NCI-H146 treated with DMSO at 0.1 percent for 48 hours (cell line): ENCODE data around the gene PRSS12.
"Not testable (repeated sequence)": the region's sequence is repeated elsewhere in the genome, so short reads cannot be mapped to it uniquely, and the experiment has no call there.

Source experiments
- DNase-seq: peaks from one replicate; lab custom pipeline; 2025; ENCODE audit not compliant: unreplicated experiment; lab: John Stamatoyannopoulos, UW

PRSS12 gene

DNA sequence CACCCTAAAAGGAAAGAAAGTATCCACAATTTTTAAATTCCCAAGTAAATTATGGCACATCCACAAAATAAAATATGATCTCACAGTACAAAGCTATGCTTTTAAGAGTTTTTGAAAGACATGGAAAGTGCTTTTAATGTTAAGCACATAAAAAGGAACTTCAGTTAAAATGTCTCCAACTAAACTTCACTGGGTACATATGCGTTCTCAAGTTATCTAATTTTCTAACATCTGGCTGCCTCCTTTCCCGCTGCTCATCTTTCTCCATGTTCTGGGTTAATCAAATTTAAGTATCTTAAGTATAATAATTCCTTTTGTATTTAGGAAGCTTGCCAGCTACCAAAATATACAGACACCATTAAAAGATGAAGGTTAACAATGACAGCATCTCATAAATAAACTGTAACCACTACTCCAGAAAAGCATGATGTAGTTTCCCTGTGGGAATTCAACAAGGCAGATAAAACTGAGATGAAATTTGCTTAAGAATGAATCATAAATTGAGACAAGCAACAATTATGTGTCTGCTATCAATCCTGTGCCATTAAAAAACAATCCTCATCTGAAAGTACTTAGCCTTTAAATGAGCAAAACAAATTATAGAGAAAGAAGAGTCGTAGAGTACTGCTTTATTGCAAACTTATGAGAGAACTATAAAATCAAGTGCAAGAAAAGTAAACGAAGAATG, 25.1 kb downstream of the PRSS12 start:
- no peak for DNase-seq

DNA sequence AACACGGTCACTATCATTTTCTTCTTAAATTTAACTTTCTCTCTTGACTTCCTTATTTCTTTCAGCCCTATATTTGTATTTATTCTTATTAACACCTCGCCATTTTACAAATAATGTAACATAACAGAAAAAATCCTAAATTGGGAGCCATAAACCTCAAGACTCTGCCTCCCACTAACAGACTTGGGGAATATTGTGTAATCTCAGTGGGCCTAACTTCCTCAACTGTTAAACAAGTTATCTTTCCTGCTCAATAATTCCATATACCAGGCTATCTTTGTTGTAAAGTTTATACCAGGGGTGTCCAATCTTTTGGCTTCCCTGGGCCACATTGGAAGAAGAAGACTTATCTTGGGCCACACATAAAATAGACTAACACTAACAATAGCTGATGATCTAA, 26.2 kb downstream of the PRSS12 start:
- DNase-seq = no peak

GRCh38 chr4:118325431-118325830, 27.4 kb downstream of the PRSS12 start:
- DNase-seq = no peak

DNA sequence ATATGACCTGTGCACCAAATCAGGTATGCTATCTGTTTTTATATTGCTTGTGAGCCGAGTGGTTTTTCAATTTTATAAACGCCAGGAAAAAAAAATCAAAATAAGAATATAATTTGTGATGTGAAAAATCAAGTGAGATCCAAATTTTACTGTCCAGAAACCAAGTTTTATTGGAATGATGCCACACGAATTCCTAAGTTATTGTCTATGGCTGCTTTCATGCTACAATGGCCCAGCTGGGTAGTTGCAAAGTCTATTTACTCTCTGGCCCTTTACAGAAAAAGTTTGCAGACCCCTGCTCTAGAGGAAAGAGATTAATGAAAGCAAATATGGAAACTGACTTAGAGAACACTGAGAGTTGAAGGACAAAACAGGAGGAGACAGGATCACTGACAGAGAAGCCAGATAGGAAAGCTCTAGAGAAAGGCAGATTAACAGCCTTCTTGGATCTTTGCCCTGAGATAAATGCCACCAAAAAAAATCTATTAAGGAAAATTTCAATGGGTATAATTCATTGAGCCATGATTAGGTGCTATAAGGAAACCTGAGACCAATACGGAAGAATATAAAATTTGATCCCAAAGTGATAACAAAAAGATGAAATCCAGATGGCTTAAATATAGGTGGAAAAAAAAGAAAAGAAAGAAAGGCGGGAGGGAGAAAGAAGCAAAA, 29.8 kb downstream of the PRSS12 start:
- DNase-seq = no peak

DNA sequence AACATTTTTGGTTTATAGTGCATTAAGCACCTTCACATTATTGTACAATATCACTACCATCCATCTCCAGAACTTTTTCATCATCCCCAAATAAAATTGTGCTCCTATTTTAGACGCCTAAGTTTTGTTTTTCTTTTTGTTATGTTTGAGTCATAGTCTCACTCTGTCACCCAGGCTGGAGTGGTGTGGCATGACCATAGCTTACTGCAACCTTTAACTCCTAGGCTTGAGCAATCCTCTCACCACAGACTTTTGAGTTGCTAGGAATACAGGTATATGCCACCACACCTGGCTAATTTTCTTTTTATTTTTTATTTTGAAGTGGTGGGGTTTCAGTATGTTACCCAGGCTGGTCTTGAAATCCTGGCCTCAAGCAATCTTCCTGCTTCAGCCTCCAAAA, 33.9 kb downstream of the PRSS12 start:
- DNase-seq = no peak

- no peak for DNase-seq
These were observed 35.1 kb downstream of the PRSS12 start for GRCh38 chr4:118317691-118318090.

DNA sequence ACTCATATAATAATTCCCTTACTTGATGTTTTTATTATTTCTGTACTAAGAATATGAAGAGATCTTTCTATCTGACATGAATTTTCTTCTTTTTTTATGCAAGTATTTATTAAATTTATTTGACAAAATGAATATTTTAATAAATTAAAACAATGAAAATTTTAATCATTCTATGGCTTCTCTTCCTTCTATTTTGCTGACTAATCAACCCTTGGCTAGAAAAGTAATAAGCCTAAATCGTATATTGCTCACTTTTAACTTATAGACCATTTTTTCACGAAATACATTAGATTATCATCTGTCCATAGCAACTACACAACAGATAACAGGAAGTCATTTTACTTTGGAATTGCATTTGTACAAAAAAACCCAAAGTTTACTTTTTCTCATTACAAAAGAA, 38.6 kb downstream of the PRSS12 start:
- no peak for DNase-seq

- no peak for DNase-seq
These were observed 39.7 kb downstream of the PRSS12 start for GRCh38 chr4:118313098-118313497.

- no peak for DNase-seq
These were observed 44.3 kb downstream of the PRSS12 start for GRCh38 chr4:118308306-118309030.

DNA sequence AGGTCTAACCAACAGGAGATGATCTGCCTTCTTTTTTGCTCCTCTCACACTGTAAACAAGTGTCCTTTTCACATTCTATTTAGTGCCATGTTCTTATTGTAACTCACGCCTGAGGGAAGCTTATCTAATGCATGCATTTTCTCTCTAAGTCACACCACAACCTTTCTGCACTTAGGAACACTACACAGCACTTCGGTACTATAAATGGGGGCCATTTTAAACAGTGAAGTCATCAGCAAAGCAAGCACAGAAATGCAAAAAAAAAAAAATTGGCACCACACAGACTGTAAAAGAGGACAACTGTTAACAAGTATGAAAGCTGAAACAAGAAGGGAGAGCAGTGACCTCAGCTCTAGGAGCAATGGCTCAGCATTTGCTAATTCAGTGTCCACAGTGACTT, 45.2 kb downstream of the PRSS12 start:
- DNase-seq = no peak

DNA sequence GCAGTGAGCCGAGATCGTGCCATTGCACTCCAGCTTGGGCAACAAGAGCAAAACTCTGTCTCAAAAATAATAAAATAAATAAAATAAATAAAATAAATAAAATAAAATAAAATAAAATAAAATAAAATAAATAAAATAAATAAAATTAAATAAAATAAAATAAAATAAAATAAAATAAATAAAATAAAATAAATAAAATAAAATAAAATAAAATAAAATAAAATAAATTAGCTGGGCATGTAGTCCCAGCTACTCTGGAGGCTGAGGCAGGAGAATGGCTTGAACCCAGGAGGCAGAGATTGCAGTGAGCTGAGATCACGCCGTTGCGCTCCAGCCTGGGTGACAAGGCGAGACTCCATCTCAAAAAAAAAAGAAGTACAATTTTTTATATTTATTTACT, 53.2 kb downstream of the PRSS12 start:
- DNase-seq = not testable (repeated sequence)

- DNase-seq = no peak
These were observed 56.1 kb downstream of the PRSS12 start for GRCh38 chr4:118296729-118297128.

DNA sequence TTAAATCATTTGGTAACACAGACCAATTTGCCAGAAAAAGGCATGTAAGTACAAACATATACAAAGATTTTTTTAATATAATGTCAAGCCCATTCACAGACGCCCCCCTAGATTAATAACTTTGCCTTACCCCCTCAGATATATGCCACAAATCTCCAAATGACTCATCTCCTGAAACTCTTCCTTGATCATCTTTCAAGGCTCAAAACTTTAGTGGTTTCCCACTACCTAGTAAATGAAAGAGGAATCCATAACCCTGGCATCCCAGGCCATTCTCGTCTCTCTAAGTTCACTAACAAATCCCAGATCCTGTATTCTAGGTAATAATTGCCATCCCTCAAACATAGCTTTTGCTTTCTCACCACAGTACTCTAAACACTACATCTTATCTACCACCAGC, 61.9 kb downstream of the PRSS12 start:
- no peak for DNase-seq

- no peak for DNase-seq
These were observed 63.0 kb downstream of the PRSS12 start for GRCh38 chr4:118289794-118290193.

GRCh38 chr4:118287711-118288451, 64.9 kb downstream of the PRSS12 start:
- DNase-seq = no peak

- no peak for DNase-seq
These were observed 66.1 kb downstream of the PRSS12 start for GRCh38 chr4:118286685-118287084.

- DNase-seq = no peak
These were observed 66.9 kb downstream of the PRSS12 start for GRCh38 chr4:118285931-118286330.

DNA sequence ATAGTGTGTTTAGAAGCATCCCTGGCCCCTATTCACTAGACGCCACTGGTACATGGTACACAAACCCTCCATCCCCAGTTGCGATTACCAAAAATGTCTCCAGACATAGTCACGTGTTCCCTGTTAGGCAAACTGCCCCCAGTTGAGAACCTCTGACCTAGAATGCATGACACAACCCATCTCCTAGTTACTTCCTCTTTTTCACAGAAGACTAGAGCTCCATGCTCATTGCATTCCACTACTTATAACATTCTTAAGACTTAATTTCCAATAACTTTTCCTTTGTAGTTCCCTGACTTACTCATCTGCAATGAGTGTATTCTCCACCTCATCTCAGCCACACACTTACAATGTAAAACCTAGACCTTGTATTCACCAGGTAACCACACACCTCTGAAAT, 68.6 kb downstream of the PRSS12 start:
- DNase-seq = no peak

- no peak for DNase-seq
These were observed 70.1 kb downstream of the PRSS12 start for GRCh38 chr4:118282692-118283091.

GRCh38 chr4:118281611-118282442, 71.0 kb downstream of the PRSS12 start:
- no peak for DNase-seq
